Suprapubic skin (tissue), 4 donors: Measurements from ENCODE around the gene CRKL. TPM values are rescaled to one million over a fixed set of nuclear protein-coding genes. Genes with fewer than 3 reads are reported as not detected.
A peak's percentile ranks its signal among the peaks of the same experiment; 100 is the strongest.
"Not testable (repeated sequence)": the region's sequence is repeated elsewhere in the genome, so short reads cannot be mapped to it uniquely, and the experiment has no call there.

Experiments used
- DNase-seq, 2 donors: peaks; one replicate each; pipeline ENCODE4 v3.0.0-alpha.2; 2019; ENCODE audit warnings: low spot score in 2 of 2
- H3K27ac ChIP-seq: fragments of 200-600 bp; sonication (generic); one replicate; pipeline ENCODE4 v1.5.1; 2019
- H3K27me3 ChIP-seq: fragments of 200-600 bp; sonication (generic); one replicate; pipeline ENCODE4 v1.5.1; 2019
- H3K36me3 ChIP-seq: fragments of 200-600 bp; sonication (generic); one replicate; pipeline ENCODE4 v1.5.1; 2019
- H3K4me1 ChIP-seq: fragments of 200-600 bp; sonication (generic); one replicate; pipeline ENCODE4 v1.5.1; 2019
- H3K4me3 ChIP-seq: fragments of 200-600 bp; sonication (generic); one replicate; pipeline ENCODE4 v1.5.1; 2019; ENCODE audit warnings: mild to moderate bottlenecking
- H3K9me3 ChIP-seq: fragments of 200-600 bp; sonication (generic); one replicate; pipeline ENCODE4 v1.5.1; 2019
- EP300 ChIP-seq: sonication (generic); formaldehyde crosslinking; IDR thresholded peaks from one replicate; pipeline ENCODE4 v1.6.1; 2017; ENCODE audit warnings: antibody characterized with exemption
- POLR2A ChIP-seq, 2 donors: fragments of 450-650 bp; IDR thresholded peaks; one replicate each; pipeline ENCODE4 v1.6.1; 2017; ENCODE audit warnings: antibody characterized with exemption in 2 of 2, mild to moderate bottlenecking in 2 of 2, moderate library complexity in 2 of 2
- POLR2AphosphoS5 ChIP-seq, 3 donors: sonication (generic); formaldehyde crosslinking; IDR thresholded peaks; one replicate each; pipeline ENCODE4 v1.6.1; 2017; ENCODE audit warnings: antibody characterized with exemption in 3 of 3
- WGBS: methylation state at CpG from one replicate; pipeline ENCODE4 v1.1.5; 2018; 5-methylcytosine and 5-hydroxymethylcytosine counted together
- total RNA-seq, 4 donors: library from RNA; depleted of rRNA; stranded (reverse); fragments of >200 nt; gene quantifications; one replicate each; pipeline ENCODE4 v1.1.0, GENCODE V29; 2016
- TF ChIP-seq, protein P1 (sequence below), 2 donors: fragments of 200-600 bp in 1 of 2; fragments of 450-650 bp in 1 of 2; sonication (generic) in 1 of 2; IDR thresholded peaks; one replicate each; pipeline ENCODE4 v1.5.1; 2016 to 2019; ENCODE audit warnings: antibody characterized with exemption in 2 of 2, mild to moderate bottlenecking in 1 of 2, moderate library complexity in 1 of 2

Gene CRKL
- total RNA-seq, 4 donors from 2014 or later = 52.7 to 75.3 (median 71.9) TPM

DNA sequence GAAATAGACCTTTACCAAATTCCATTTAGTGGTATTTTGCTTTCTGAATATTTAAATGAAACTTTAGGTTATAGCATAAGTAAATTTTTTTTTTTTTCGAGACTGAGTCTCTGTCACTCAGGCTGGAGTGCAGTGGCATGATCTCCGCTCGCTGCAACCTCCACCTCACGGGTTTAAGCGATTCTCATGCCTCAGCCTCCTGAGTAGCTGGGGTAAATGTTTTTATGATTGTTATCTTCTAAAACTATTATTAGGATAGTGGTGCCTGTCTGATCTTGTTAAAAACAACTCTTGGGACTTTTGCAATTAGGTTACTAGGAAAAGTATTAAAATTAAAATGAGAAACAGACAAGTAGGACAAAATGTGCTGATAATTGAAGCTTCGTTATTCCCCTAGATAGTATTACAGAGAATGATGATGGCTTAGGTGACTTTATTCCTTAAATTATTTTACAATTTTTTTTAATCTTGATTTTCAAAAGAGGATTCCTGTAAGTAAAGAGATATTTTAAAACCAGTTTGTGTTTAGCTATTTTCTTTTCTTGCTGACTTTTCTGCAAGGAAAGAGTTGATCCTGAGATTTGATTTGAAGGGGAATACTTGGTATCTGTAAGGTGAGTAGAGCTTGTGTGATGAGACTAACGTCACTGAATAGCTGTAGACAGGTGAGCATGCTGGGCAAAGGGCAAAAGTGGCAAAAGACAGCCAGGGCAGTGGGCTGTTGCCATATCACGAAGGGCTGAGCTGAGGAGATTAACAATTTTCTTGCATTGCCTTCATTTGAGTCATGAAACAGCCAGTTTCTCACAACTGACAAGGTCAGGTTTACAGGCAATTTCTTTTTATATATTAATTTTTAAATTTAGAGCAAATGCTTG lies 20.8 kb downstream of the CRKL start:
- TF ChIP-seq POLR2A (IDR thresholded peaks at IDR 0.05) (no peak), POLR2AphosphoS5 (IDR thresholded peaks at IDR 0.05) (no peak)
- TF ChIP-seq, protein P1, sequence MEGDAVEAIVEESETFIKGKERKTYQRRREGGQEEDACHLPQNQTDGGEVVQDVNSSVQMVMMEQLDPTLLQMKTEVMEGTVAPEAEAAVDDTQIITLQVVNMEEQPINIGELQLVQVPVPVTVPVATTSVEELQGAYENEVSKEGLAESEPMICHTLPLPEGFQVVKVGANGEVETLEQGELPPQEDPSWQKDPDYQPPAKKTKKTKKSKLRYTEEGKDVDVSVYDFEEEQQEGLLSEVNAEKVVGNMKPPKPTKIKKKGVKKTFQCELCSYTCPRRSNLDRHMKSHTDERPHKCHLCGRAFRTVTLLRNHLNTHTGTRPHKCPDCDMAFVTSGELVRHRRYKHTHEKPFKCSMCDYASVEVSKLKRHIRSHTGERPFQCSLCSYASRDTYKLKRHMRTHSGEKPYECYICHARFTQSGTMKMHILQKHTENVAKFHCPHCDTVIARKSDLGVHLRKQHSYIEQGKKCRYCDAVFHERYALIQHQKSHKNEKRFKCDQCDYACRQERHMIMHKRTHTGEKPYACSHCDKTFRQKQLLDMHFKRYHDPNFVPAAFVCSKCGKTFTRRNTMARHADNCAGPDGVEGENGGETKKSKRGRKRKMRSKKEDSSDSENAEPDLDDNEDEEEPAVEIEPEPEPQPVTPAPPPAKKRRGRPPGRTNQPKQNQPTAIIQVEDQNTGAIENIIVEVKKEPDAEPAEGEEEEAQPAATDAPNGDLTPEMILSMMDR (IDR thresholded peaks at IDR 0.05) = no peak
- H3K9me3 ChIP-seq = no peaks in the 10 kb centered on the region
- H3K36me3 ChIP-seq = peaks cover 19% of the 10 kb centered on the region
- H3K4me3 ChIP-seq = no peak overlapping the region
- peaks cover 52% of the 10 kb centered on the region for H3K4me1 ChIP-seq
- 61% methylated on average over 8 of the region's 8 CpGs for WGBS
- peak in 1 of 2 donors; percentile 21 for DNase-seq
- H3K27me3 ChIP-seq = no peaks in the 10 kb centered on the region
- peak overlapping the region; percentile 32 for H3K27ac ChIP-seq

GRCh38 chr22:20939457-20940185 lies 22.4 kb downstream of the CRKL start:
- 79% methylated on average over 14 of the region's 14 CpGs for WGBS
- H3K27ac ChIP-seq, H3K27me3 ChIP-seq, H3K4me3 ChIP-seq, H3K9me3 ChIP-seq: not testable (repeated sequence)
- peak in 1 of 2 donors; percentile 34 for DNase-seq
- H3K36me3 ChIP-seq = peaks cover 10% of the 10 kb centered on the region
- H3K4me1 ChIP-seq = peaks cover 59% of the 10 kb centered on the region

- H3K27ac ChIP-seq = no peak overlapping the region
- peaks cover 64% of the 10 kb centered on the region for H3K4me1 ChIP-seq
- no peaks in the 10 kb centered on the region for H3K9me3 ChIP-seq
- 53% methylated on average over 3 of the region's 3 CpGs for WGBS
- no peak for TF ChIP-seq POLR2A (IDR thresholded peaks at IDR 0.05)
- TF ChIP-seq EP300 = no peak
- TF ChIP-seq POLR2AphosphoS5 (IDR thresholded peaks at IDR 0.05) = no peak
- TF ChIP-seq, protein P1 (IDR thresholded peaks at IDR 0.05) = no peak
- H3K36me3 ChIP-seq = peaks cover 4% of the 10 kb centered on the region
- H3K4me3 ChIP-seq = no peak overlapping the region
- H3K27me3 ChIP-seq = no peaks in the 10 kb centered on the region
- no peak for DNase-seq
Observed at GRCh38 chr22:20940186-20940651, 23.0 kb downstream of the CRKL start.

DNA sequence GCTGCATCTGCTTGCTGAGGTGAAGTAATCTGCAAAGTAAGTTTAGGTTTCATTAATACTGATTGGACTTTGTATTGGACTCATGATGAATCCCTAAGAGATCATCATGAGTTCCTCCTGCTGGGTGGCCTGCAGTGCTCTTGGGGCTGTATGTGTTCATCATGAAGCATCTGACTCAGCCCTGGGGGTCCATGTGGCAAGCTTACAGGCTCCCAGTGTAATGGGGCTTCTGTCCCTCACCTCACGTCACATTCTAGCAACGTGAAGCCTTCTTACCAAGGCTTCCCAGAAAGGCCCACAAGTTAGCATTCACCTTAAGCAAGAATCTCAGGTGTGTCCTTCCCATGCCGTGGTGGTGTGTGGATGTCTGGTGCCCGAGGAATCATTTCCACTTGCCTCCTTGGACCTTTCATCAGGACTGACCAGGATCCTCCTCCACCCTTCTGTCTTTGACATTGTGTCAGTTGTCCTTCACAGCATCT lies 23.7 kb downstream of the CRKL start:
- Histone ChIP-seq H3K27ac (no peak overlapping the region), H3K36me3 (peaks cover 4% of the 10 kb centered on the region), H3K27me3 (no peaks in the 10 kb centered on the region), H3K4me1 (peaks cover 61% of the 10 kb centered on the region), H3K4me3 (no peak overlapping the region), H3K9me3 (no peaks in the 10 kb centered on the region)
- peak in 1 of 2 donors; percentile 36 for DNase-seq
- no peak for TF ChIP-seq POLR2AphosphoS5 (IDR thresholded peaks at IDR 0.05)
- no peak for TF ChIP-seq POLR2A (IDR thresholded peaks at IDR 0.05)
- no peak for TF ChIP-seq EP300
- TF ChIP-seq, protein P1 (IDR thresholded peaks at IDR 0.05) = no peak
- WGBS = 79% methylated on average over 4 of the region's 4 CpGs

GRCh38 chr22:20942203-20942902 lies 25.1 kb downstream of the CRKL start:
- WGBS = 91% methylated on average over 7 of the region's 7 CpGs
- not testable (repeated sequence) for H3K9me3 ChIP-seq, H3K36me3 ChIP-seq, H3K27me3 ChIP-seq, H3K27ac ChIP-seq, H3K4me3 ChIP-seq
- peak in 1 of 2 donors; percentile 3 for DNase-seq
- peaks cover 56% of the 10 kb centered on the region for H3K4me1 ChIP-seq
